Esophagus squamous epithelium (tissue), 5 donors: ENCODE measurements around the gene ARF5. TPM values are rescaled to one million over a fixed set of nuclear protein-coding genes. Genes with fewer than 3 reads are reported as not detected.
A peak's percentile ranks its signal among the peaks of the same experiment; 100 is the strongest.

Experiments
- DNase-seq: peaks from one replicate; lab custom pipeline; 2025; lab: John Stamatoyannopoulos, UW
- H3K27ac ChIP-seq, 4 donors: fragments of 200-600 bp; sonication (generic); one replicate each; pipeline ENCODE4 v1.5.1; 2016 to 2019; ENCODE audit warnings: mild to moderate bottlenecking in 1 of 4
- H3K27me3 ChIP-seq, 4 donors: fragments of 200-600 bp; sonication (generic); 1 replicate in 3 of 4; 2 replicates in 1 of 4; pipeline versions ENCODE4 v1.5.1 to v1.6.0; 2017 to 2021; ENCODE audit warnings: antibody characterized with exemption in 1 of 4
- H3K36me3 ChIP-seq, 3 donors: fragments of 200-600 bp; sonication (generic); one replicate each; pipeline ENCODE4 v1.5.1; 2016 to 2019
- H3K4me1 ChIP-seq, 3 donors: fragments of 200-600 bp; sonication (generic); one replicate each; pipeline ENCODE4 v1.5.1; 2017 to 2019
- H3K4me3 ChIP-seq, 4 donors: fragments of 200-600 bp; sonication (generic); 1 replicate in 3 of 4; 2 replicates in 1 of 4; pipeline ENCODE4 v1.5.1; 2016 to 2019; ENCODE audit warnings: mild to moderate bottlenecking in 2 of 4, moderate library complexity in 1 of 4
- H3K9me3 ChIP-seq, 3 donors: fragments of 200-600 bp; sonication (generic); one replicate each; pipeline ENCODE4 v1.5.1; 2016 to 2019
- POLR2A ChIP-seq, 4 donors: fragments of 450-650 bp; IDR thresholded peaks; one replicate each; pipeline ENCODE4 v1.6.1; 2017; ENCODE audit warnings: antibody characterized with exemption in 4 of 4, mild to moderate bottlenecking in 4 of 4, moderate library complexity in 3 of 4
- WGBS, 2 donors: methylation state at CpG; one replicate each; pipeline ENCODE4 v1.1.5; 2018; 5-methylcytosine and 5-hydroxymethylcytosine counted together
- intact Hi-C: fragments of 100-400 bp; cut with DNase I; formaldehyde crosslinking; loops from one replicate; pipeline ENCODE4 v1.15.0; 2022
- total RNA-seq, 4 donors: library from RNA; depleted of rRNA; stranded (reverse); fragments of >200 nt; gene quantifications; one replicate each; pipeline ENCODE4 v1.1.0, GENCODE V29; 2016
- TF ChIP-seq, protein P1 (sequence below), 6 experiments: fragments of 450-650 bp in 4 of 6; fragments of 200-600 bp in 2 of 6; sonication (generic) in 2 of 6; IDR thresholded peaks; one replicate each; pipeline ENCODE4 v1.5.1; 2016 to 2019; ENCODE audit warnings: antibody characterized with exemption in 6 of 6, mild to moderate bottlenecking in 4 of 6, moderate library complexity in 4 of 6
- donor health status: DM: yes; HTN: yes; CAD: no.

The ARF5 gene
- total RNA-seq, 4 donors from 2014 or later, result 169 to 260 (median 209) TPM

DNA sequence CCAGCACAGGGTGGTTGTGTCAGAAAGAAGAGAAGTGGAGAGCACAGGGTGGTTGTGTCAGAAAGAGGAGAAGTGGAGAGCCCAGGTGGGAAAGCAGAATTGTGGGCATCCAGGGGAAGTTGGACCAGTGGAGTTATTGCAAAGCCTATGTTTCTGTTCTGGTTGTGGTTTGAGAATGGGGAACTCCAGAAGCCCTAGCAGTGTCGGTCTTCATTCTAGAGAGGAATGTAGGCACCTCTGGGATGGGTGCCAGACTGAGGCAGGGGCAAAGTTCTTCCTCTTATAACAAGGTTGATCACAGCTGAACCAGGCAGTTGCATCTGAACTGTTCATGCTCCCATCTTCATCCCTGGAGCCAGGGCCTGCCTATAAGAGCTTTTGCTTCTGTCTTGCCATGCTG is 6.3 kb downstream of the ARF5 start:
- intact Hi-C loops, result loop anchor here (10.0 kb wide), 1 partner anchor 50 kb away; no protein-coding TSS in a partner anchor

GRCh38 chr7:127595737-127596136 is 7.5 kb downstream of the ARF5 start:
- H3K27me3 ChIP-seq, result no peaks in the 10 kb centered on the region
- H3K4me1 ChIP-seq, result no peaks in the 10 kb centered on the region
- TF ChIP-seq, protein P1, sequence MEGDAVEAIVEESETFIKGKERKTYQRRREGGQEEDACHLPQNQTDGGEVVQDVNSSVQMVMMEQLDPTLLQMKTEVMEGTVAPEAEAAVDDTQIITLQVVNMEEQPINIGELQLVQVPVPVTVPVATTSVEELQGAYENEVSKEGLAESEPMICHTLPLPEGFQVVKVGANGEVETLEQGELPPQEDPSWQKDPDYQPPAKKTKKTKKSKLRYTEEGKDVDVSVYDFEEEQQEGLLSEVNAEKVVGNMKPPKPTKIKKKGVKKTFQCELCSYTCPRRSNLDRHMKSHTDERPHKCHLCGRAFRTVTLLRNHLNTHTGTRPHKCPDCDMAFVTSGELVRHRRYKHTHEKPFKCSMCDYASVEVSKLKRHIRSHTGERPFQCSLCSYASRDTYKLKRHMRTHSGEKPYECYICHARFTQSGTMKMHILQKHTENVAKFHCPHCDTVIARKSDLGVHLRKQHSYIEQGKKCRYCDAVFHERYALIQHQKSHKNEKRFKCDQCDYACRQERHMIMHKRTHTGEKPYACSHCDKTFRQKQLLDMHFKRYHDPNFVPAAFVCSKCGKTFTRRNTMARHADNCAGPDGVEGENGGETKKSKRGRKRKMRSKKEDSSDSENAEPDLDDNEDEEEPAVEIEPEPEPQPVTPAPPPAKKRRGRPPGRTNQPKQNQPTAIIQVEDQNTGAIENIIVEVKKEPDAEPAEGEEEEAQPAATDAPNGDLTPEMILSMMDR (IDR thresholded peaks at IDR 0.05), result no peak
- no peak for TF ChIP-seq POLR2A (IDR thresholded peaks at IDR 0.05)
- DNase-seq, result no peak
- 94 to 100% methylated on average over 1 to 3 of the region's 5 CpGs for WGBS, 2 donors
- peaks cover 10 to 22% (median 10%) of the 10 kb centered on the region in 3 donors for H3K36me3 ChIP-seq
- no peaks in the 10 kb centered on the region for H3K9me3 ChIP-seq
- no peak overlapping the region for H3K27ac ChIP-seq
- intact Hi-C loops, result loop anchor here (10.0 kb wide), 1 partner anchor 49 kb away; no protein-coding TSS in a partner anchor
- H3K4me3 ChIP-seq, result no peak overlapping the region

More for the DNA sequence above, 6.3 kb downstream of the ARF5 start:
- Histone ChIP-seq H3K27ac (no peak overlapping the region), H3K9me3 (no peaks in the 10 kb centered on the region), H3K27me3 (no peaks in the 10 kb centered on the region), H3K4me3 (no peak overlapping the region), H3K36me3 (peaks cover 10 to 34% (median 11%) of the 10 kb centered on the region in 3 donors), H3K4me1 (peaks cover 3 to 9% (median 4%) of the 10 kb centered on the region in 3 donors)
- 29 to 44% methylated on average over 1 of the region's 1 CpG for WGBS, 2 donors
- DNase-seq, result no peak
- TF ChIP-seq, protein P1 (IDR thresholded peaks at IDR 0.05), result no peak
- TF ChIP-seq POLR2A (IDR thresholded peaks at IDR 0.05), result no peak

GRCh38 chr7:127598318-127598717 is 10.1 kb downstream of the ARF5 start:
- H3K36me3 ChIP-seq, result no peaks in the 10 kb centered on the region
- H3K4me1 ChIP-seq, result no peaks in the 10 kb centered on the region
- no peak overlapping the region for H3K27ac ChIP-seq
- intact Hi-C loops, result loop anchor here (10.0 kb wide), 1 partner anchor 46 kb away; no protein-coding TSS in a partner anchor
- no peaks in the 10 kb centered on the region for H3K9me3 ChIP-seq
- no peak for DNase-seq
- TF ChIP-seq POLR2A (IDR thresholded peaks at IDR 0.05), result no peak
- TF ChIP-seq, protein P1 (IDR thresholded peaks at IDR 0.05), result peak in 1 of 6 experiments; percentile 23
- 52 to 68% methylated on average over 4 to 6 of the region's 6 CpGs for WGBS, 2 donors
- no peaks in the 10 kb centered on the region for H3K27me3 ChIP-seq
- no peak overlapping the region for H3K4me3 ChIP-seq

- Histone ChIP-seq H3K4me1 (no peaks in the 10 kb centered on the region), H3K36me3 (no peaks in the 10 kb centered on the region), H3K27me3 (no peaks in the 10 kb centered on the region), H3K9me3 (no peaks in the 10 kb centered on the region), H3K4me3 (no peak overlapping the region), H3K27ac (no peak overlapping the region)
- intact Hi-C loops, result no loop called here
- TF ChIP-seq POLR2A (IDR thresholded peaks at IDR 0.05), result no peak
- TF ChIP-seq, protein P1 (IDR thresholded peaks at IDR 0.05), result no peak
- DNase-seq, result no peak
- WGBS, 2 donors, result 81 to 82% methylated on average over 3 of the region's 3 CpGs
Observed at GRCh38 chr7:127600885-127601284, 12.7 kb downstream of the ARF5 start.

GRCh38 chr7:127608446-127608845 is 20.2 kb downstream of the ARF5 start:
- no peak overlapping the region for H3K27ac ChIP-seq
- peaks cover 0 to 12% (median 0%) of the 10 kb centered on the region in 4 donors for H3K27me3 ChIP-seq
- 80 to 85% methylated on average over 6 of the region's 6 CpGs for WGBS, 2 donors
- intact Hi-C loops, result no loop called here
- H3K36me3 ChIP-seq, result no peaks in the 10 kb centered on the region
- no peak for DNase-seq
- no peaks in the 10 kb centered on the region for H3K9me3 ChIP-seq
- no peak for TF ChIP-seq POLR2A (IDR thresholded peaks at IDR 0.05)
- TF ChIP-seq, protein P1 (IDR thresholded peaks at IDR 0.05), result no peak
- H3K4me3 ChIP-seq, result no peak overlapping the region
- no peaks in the 10 kb centered on the region for H3K4me1 ChIP-seq
